Hepatocyte (in vitro differentiated cells): ENCODE data around the gene ZDHHC14.

Experiments used
- CTCF ChIP-seq: fragments of 200-600 bp; sonication (generic); IDR thresholded peaks from 2 replicates; pipeline ENCODE4 v1.5.1; 2016; ENCODE audit warnings: antibody characterized with exemption, mild to moderate bottlenecking; ENCODE audit not compliant: poor library complexity
- EZH2 ChIP-seq: fragments of 200-600 bp; sonication (generic); IDR thresholded peaks from 2 replicates; pipeline ENCODE4 v1.6.1; 2016; ENCODE audit warnings: antibody characterized with exemption, mild to moderate bottlenecking, borderline replicate concordance
- EZH2phosphoT487 ChIP-seq: fragments of 200-600 bp; sonication (generic); IDR thresholded peaks from one replicate; pipeline ENCODE4 v1.6.1; 2018; ENCODE audit warnings: antibody characterized with exemption, mild to moderate bottlenecking, low read depth, moderate library complexity; ENCODE audit not compliant: unreplicated experiment, severe bottlenecking

DNA sequence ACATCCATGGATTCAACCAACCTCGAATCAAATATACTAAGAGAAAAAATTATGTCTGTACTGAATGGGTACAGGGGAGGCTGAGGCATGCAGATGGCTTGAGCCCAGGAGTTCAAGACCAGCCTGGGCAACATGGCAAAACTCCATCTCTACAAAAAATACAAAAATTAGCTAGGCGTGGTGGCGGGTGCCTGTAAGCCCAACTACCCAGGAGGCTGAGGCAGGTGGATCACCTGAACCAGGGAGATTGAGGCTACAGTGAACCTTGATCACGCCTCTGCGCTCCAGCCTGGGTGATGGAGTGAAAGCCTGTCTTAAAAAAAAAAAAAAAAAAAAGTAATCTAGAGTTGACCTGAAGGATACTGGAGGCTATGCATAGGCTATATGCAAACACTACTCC lies 223.0 kb downstream of the ZDHHC14 start:
- TF ChIP-seq CTCF (no peak), EZH2 (no peak), EZH2phosphoT487 (no peak)
